GM18505 (cell line): ENCODE results near the gene CCHCR1.
"Not testable (repeated sequence)": the region's sequence is repeated elsewhere in the genome, so short reads cannot be mapped to it uniquely, and the experiment has no call there.

Source experiments
- ATAC-seq: cut with Tn5 transposase; IDR thresholded peaks from one replicate; pipeline ENCODE4 v1.9.1; 2021; ENCODE audit not compliant: unreplicated experiment
- POLR2A ChIP-seq: IDR thresholded peaks from 4 replicates; pipeline ENCODE4 v1.6.1; 2011; ENCODE audit warnings: borderline replicate concordance; ENCODE audit not compliant: insufficient read depth, insufficient read length; ENCODE audit errors: extremely low read depth

The CCHCR1 gene

GRCh38 chr6:31171931-31172905 is 14.6 kb upstream of the CCHCR1 start:
- no peak for TF ChIP-seq POLR2A
- no peak for ATAC-seq

DNA sequence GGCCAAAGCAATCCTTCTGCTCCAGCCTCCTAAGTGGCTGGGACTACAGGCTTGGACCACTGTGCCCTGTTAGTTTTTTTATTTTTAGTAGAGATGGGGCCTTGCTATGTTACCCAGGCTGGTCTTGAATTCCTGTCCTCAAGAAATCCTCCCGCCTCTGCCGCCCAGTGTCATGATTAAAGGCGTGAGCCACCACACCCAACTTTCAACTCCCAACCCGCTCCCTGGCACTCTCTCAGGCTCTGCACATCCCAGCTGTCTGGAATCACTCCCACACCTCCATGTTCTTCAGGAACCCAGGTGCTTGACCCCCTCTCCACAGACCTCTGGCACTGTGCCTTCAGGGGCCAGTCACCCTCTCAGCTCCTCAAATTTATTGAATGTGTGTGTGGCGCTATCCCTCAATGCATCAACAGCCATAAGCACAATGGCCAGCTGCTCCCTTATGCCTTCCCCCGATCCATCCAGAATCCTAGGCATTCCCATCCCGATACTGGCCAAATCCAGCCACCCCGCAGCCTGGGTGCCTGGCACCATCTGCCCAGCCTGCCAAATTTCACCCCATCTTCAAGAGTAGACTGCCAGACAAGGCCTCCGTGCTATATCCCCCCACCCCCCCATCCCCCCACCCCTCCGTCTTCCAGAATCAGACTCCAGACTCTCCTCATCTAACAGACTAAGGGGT is 13.5 kb upstream of the CCHCR1 start:
- ATAC-seq = no peak
- no peak for TF ChIP-seq POLR2A

- TF ChIP-seq POLR2A = no peak
- no peak for ATAC-seq
Measured at GRCh38 chr6:31170600-31170881, 12.9 kb upstream of the CCHCR1 start, which contains the start of gene POU5F1. Gene POU5F1 (minus strand): TSS chr6:31170682. CDS start chr6:31170620, 62 bp downstream.

DNA sequence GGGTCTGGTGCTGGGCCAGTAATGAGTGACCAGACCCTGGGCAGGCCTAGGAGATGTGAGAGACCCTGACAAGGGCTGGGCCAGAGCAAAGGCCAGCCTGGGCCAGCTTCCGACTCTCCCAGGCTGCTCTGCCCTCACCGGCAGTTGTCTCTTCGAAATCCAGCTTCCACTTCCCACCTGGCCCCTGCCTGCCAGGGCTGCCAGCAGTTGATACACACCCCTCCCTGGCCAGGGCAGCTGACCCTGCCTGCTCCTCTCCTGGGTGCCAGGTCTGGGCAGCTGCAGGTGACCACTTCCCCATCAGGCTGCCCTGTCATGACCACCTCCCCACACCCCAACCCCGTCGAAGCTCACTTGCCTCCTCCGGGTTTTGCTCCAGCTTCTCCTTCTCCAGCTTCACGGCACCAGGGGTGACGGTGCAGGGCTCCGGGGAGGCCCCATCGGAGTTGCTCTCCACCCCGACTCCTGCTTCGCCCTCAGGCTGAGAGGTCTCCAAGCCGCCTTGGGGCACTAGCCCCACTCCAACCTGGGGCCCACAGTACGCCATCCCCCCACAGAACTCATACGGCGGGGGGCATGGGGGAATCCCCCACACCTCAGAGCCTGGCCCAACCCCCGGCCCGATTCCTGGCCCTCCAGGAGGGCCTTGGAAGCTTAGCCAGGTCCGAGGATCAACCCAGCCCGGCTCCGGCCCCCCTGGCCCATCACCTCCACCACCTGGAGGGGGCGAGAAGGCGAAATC is 12.4 kb upstream of the CCHCR1 start:
- ATAC-seq = not testable (repeated sequence)

DNA sequence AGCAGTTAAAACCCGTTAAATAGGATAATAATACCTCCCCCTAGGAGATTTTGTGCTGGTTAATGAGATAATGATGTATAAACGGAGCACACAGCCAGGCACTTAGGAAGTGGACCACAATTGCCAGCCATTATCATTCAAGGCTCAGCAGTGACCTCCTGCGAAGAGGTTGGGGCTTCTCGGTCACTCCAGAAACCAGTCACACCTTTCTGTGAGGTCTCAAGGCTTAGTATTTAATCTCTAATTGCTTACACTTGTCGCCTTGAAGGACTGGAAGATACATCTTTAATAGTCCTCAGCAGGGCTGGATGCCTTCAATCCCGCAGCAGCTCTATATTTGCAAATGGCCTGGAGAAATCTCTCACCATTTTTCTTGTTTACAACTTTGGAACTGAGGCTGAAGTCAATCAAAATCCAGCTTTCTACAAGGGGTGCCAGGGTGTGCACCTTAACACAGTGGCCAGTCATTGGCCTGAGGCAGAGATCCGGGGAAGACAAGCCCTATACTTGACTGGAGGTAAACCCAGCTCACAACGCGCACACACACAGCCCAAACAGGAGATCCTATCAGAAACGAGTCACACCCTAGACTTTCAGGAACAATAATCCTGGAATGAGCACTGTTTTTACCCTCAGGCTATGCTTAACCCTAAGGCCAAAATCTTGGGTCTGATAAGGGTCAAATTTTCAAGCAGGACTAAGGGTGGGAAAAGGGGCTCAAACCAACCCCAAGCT is 11.7 kb upstream of the CCHCR1 start:
- no peak for ATAC-seq
- TF ChIP-seq POLR2A = no peak

GRCh38 chr6:31168606-31169005 is 11.0 kb upstream of the CCHCR1 start:
- ATAC-seq = no peak
- no peak for TF ChIP-seq POLR2A

DNA sequence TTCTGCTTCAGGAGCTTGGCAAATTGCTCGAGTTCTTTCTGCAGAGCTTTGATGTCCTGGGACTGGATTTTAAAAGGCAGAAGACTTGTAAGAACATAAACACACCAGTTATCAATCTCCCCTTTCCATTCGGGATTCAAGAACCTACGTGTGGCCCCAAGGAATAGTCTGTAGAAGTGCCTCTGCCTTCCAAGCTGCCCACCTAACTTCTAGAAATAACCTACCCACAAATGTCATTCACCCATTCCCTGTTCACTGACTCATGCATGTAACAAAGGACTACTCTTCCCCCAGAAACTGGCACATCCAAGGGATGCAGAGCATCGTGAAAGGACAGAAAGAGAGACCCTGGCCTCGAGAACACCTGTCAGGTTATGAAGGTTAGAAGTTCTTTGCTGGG is 8.4 kb upstream of the CCHCR1 start:
- TF ChIP-seq POLR2A = no peak
- ATAC-seq = no peak

DNA sequence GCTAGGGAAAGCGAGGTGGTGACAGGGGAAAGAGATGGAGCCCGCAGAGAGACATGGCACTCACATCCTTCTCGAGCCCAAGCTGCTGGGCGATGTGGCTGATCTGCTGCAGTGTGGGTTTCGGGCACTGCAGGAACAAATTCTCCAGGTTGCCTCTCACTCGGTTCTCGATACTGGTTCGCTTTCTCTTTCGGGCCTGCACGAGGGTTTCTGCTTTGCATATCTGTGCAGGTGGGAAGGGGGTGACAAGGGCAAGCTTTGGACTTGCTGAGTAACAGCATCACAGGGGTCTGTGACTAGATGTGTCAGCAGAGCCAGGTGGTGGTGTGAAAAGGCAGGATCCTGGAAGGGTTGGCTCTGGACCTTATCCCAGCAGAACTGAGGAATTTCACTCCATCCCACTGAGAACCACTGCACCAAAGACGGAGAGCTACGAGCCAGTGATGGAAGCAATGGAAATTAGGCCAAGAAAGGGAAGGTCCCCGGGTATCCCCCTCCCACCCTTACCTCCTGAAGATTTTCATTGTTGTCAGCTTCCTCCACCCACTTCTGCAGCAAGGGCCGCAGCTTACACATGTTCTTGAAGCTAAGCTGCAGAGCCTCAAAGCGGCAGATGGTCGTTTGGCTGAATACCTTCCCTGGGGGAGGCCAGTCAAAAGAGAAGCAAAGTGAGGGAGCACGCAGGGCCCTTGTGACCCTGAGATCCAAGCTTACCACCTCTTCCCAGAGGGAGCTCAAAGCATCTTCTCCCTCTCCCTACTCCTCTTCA is 7.6 kb upstream of the CCHCR1 start:
- peak; percentile 70 for ATAC-seq

DNA sequence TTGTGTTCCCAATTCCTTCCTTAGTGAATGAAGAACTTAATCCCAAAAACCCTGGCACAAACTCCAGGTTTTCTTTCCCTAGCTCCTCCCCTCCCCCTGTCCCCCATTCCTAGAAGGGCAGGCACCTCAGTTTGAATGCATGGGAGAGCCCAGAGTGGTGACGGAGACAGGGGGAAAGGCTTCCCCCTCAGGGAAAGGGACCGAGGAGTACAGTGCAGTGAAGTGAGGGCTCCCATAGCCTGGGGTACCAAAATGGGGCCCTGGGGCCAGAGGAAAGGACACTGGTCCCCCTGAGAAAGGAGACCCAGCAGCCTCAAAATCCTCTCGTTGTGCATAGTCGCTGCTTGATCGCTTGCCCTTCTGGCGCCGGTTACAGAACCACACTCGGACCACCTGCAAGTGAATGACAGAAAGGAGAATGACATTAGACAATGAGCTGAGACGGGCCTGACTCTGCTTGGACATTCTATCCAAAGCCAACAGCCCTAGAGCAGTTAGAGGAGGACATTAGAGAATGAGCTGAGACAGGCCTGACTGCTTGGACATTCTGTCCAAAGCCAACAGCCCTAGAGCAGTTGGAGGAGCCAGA is 7.0 kb upstream of the CCHCR1 start:
- not testable (repeated sequence) for ATAC-seq

More for the DNA sequence above, 7.6 kb upstream of the CCHCR1 start:
- TF ChIP-seq POLR2A = peak; percentile 67

GRCh38 chr6:31163922-31164321 is 6.3 kb upstream of the CCHCR1 start:
- no peak for TF ChIP-seq POLR2A
- ATAC-seq = no peak

DNA sequence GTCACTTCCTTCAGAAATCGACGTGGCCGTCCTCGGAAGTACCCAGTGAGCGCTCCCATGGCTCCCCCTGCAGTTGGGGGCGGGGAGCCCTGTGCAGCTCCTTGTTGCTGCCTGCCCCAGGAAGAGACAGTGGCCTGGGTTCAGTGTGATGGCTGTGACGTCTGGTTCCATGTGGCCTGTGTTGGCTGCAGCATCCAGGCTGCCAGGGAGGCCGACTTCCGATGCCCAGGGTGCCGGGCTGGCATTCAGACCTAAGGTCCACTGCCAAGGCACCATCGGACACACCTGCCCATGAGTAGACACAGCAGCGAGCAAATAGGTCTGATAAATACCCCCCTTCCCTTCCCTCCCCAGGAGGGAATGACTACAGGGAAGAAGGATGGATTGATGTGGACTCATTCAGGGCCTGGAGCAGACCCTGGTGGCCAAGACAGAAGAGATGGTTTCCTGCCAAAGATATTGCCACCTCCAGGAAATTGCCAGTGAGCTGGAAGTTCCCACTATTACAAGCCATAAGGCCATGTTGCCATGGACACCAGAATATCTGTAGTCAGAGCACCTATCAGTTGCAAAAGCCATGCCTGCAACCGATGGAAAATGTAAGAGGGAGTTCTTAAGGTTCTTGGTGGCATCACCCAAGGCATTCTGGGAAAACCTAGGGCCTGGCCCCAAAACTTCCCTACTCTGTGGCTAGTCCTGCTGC is 5.0 kb upstream of the CCHCR1 start:
- no peak for TF ChIP-seq POLR2A
- ATAC-seq = no peak

DNA sequence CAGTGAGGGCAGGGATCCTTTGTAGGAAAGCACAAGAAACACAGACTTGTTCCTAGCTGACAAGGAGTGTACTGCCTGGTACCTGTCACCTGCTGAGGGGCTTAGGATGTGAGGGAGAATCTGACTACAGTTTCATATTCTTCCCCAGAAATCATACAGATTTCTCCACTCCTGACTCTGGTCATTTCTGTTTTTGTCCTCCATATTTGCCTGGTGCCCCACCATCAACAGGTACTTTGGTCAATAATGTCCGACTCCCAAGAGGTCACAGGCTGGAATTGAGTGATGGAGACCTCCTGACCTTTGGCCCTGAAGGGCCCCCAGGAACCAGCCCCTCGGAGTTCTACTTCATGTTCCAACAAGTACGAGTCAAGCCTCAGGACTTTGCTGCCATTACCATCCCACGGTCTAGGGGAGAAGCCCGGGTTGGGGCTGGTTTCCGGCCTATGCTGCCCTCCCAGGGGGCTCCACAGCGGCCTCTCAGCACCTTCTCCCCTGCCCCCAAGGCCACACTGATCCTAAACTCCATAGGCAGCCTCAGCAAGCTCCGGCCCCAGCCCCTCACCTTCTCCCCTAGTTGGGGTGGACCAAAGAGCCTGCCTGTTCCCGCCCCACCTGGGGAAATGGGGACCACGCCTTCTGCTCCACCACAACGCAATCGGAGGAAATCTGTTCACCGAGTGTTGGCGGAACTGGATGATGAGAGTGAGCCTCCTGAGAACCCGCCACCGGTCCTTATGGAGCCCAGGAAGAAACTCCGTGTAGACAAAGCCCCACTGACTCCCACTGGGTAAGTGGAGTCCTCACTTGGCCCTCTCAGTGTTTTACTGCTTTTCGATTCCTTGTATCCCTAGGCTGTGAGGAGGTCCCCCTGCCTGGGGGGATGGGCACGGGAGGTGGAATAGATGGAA is 3.9 kb upstream of the CCHCR1 start:
- no peak for ATAC-seq
- no peak for TF ChIP-seq POLR2A
